Activated CD8-positive, alpha-beta memory T cell treated with anti-CD3 and anti-CD28 coated beads for 1 hour (primary cell): ENCODE measurements around the gene AHI1.

Source experiments
- DNase-seq, 2 donors: peaks; one replicate each; pipeline ENCODE4 v3.0.0-alpha.2; 2020; ENCODE audit warnings: low read depth in 1 of 2; ENCODE audit errors: extremely low read depth in 1 of 2

AHI1 gene

DNA sequence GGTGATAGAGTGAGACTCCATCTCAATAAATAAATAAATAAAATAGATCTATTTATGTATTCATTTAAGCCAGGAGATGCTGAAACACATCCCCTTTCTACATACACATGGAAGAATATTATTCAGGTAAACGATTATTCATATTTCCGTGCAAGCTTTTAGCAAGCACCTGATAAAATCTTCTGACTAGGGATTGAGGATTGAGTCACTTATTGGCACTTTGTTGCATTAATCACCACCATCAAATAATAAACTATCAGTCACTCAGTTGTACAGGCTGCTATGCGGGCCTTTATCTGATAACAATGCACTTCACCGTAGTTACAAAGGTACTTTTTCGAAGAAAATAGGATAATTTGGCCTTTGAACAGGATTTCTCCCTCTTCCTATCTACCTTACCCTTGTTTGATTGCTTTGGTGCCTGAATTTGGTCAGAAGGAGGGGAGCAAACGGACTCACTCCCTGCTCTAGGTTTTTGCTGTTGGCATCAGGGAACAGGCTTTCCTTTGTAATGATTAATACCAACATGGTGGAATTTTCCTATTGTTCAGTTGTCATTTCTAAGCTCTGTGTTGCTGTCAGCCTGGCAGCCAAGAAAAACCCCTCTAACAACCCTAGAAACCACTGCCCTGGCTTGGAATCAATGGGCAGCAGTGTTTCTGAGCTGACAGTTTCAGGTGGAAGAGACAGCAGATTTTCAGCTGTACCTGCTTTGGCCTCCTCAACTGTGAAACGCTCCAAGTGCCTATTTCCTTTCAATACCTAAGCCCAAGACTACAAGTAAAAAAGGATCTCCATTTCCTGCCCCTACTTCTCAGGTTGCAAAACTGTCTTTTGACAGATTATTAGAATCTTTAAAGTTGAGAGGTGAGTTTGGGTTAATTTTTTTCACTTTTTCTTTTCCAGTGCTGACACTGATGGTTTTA is 253.4 kb downstream of the AHI1 start:
- no peak for DNase-seq

DNA sequence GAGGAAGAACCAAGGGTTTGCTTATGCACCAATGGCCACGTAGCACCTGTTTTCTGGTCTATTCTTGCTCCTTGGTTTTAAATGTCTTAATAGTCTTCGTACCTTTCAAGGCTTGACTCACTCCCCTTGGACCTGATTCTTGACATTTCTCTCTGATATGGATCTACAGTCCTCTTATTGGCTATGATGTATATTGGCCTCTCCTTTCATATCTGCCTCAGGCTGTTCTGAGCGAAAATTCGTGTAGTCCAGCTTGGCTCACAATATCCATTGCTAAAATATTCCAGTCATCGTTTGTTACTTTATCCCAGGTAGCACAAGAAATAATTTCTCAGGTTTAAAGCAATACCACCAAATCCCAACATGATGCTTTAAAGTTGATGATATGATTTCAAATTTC is 256.8 kb downstream of the AHI1 start:
- no peak for DNase-seq

DNA sequence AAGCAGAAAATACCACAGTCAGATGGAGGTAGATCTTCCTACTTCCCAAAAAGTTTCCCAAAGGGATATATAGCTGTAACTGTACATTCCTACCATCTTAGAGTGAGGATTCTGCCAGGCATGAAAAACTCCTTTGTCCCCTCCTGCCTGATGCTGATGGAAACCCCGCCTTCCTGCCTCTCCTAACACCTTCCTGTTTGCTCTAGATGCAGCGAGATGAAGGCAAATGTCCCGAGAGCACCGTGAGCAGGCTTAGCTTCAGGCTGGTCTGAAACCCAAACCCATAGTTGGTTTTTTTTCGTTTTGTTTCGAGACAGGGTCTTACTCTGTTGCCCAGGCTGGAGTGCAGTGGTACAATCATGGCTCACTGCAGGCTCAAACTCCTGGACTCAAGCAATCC is 260.8 kb downstream of the AHI1 start:
- no peak for DNase-seq

DNA sequence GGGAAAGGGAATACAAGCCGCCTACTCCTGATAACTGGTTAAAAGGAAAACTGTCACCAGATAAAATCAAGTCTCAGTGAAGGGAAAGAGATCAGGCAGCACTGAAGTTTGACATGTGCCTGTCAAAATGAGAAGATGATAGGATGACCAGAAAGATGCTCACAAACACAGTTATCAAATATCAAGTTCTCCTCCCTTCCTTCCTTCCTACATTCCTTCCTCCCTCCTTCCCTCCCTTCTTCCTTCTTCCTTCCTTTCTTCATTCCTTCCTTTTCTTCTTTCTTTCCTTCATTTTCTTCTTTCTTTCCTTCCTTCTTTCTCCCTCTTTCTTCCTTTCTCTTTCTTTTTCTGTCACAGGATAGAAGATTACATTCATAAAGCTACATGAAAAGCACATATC is 261.2 kb downstream of the AHI1 start:
- no peak for DNase-seq

DNA sequence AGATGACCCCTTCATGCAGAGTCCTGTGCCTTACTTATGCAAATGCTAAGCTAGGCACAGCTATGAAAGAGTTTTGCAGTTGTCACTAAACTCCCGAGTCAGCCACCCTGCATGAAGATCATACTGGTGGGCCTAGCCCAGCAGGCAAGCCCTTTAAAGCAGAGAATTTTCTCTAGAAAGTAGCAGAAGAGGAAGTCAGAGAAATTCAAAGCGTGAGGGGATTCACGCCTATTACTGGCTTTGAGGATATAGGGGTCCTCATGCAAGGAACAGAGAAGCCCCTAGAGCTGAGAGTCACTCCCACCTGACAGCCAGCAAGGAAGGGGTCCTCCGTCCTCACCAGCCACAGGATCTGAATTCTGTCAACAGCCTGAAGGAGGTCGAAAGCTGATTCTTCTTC is 261.8 kb downstream of the AHI1 start:
- no peak for DNase-seq

DNA sequence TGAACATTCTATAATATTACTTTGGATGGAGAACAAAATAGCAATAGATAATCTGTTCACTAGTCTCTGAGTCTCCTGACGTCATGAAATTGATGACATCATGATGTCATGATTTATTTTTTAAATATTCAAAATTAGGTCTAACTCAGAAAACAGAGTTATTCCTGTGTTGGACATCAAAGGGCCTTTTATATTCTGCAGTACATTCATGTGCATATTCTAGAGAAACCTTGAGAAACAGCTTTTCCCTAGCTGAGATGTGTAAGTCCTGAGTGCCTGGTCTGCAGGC is 263.1 kb downstream of the AHI1 start:
- DNase-seq = no peak

DNA sequence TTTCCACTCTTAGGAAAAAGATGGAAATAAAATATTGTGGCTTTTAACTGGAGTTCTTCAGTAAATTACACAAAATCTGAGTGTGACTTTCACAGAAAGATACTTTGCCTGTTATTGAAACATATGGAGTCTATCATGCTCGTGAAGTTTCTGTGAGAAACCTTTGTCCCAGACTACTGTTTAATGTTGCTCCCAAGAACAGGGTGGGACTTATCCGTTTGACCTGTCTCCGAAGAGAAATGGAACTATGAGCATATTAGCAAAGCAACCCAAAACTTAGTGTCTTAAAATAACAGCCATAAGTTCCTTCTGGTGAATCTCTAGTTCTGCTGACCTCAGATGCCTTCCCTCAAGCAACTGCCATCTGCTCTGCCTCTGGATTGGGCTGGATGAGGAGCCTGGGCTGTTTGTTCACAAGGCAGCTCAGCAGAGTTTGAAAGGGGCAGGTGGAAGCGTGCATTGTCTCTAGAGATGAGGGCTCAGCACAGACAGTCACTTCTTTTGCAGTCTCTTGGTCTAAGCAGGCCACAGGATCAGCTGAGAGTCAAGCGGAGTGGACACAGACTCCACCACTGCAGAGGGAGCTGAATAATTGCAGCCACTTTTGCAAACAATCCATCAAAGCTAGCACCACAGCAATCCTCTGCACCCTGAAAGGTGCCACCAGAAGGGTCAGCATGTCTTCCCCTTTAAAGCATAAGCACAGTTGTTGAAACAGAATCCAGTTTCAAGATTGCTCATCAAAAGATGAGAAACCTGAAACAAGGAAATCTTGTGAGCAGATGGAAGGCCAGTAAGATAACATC is 263.7 kb downstream of the AHI1 start:
- no peak for DNase-seq
